Fibroblast of lung (primary cell): ENCODE measurements around the gene FAAP100. TPM values are rescaled to one million over a fixed set of nuclear protein-coding genes. Genes with fewer than 3 reads are reported as not detected.

ENCODE experiments used
- DNase-seq, 2 donors: peaks; one replicate each; pipeline versions ENCODE4 v3.0.0 to v3.0.0-alpha.2; 2010; ENCODE audit warnings: low read depth in 2 of 2
- H2AFZ ChIP-seq: 2 replicates; pipeline ENCODE4 v1.5.1; 2012; ENCODE audit warnings: low read length, control low read depth, inconsistent platforms
- H3K27ac ChIP-seq: 2 replicates; pipeline ENCODE4 v1.5.1; 2011; ENCODE audit warnings: low read length, control low read depth; ENCODE audit not compliant: insufficient read depth
- H3K27me3 ChIP-seq: 2 replicates; pipeline ENCODE4 v1.5.1; 2011; ENCODE audit warnings: mild to moderate bottlenecking, low read length; ENCODE audit not compliant: control insufficient read depth, insufficient read depth
- H3K36me3 ChIP-seq: 2 replicates; pipeline ENCODE4 v1.5.1; 2011; ENCODE audit warnings: low read length; ENCODE audit not compliant: control insufficient read depth, insufficient read depth
- H3K4me1 ChIP-seq: 2 replicates; pipeline ENCODE4 v1.5.1; 2011; ENCODE audit warnings: low read length; ENCODE audit not compliant: control insufficient read depth, insufficient read depth; ENCODE audit errors: extremely low read depth
- H3K4me2 ChIP-seq: 2 replicates; pipeline ENCODE4 v1.5.1; 2011; ENCODE audit warnings: low read length, control low read depth; ENCODE audit not compliant: insufficient read depth; ENCODE audit errors: extremely low read depth
- H3K4me3 ChIP-seq, 4 experiments: fragments of 200-600 bp in 1 of 4; sonication (generic) in 1 of 4; replicated peaks in 1 of 4; 2 replicates each; pipeline ENCODE4 v1.5.1; 2011 to 2016; ENCODE audit warnings: low read length in 4 of 4, low read depth in 3 of 4, mild to moderate bottlenecking in 3 of 4, control low read depth in 2 of 4, inconsistent platforms in 1 of 4, mixed read lengths in 1 of 4; ENCODE audit not compliant: insufficient read depth in 1 of 4; ENCODE audit errors: control extremely low read depth in 1 of 4
- H3K79me2 ChIP-seq: 2 replicates; pipeline ENCODE4 v1.5.1; 2012; ENCODE audit warnings: mild to moderate bottlenecking, low read length, inconsistent platforms; ENCODE audit not compliant: control insufficient read depth, insufficient read depth
- H3K9ac ChIP-seq: 2 replicates; pipeline ENCODE4 v1.5.1; 2011; ENCODE audit warnings: mild to moderate bottlenecking, low read length, control low read depth; ENCODE audit not compliant: insufficient read depth
- H3K9me3 ChIP-seq: 2 replicates; pipeline ENCODE4 v1.5.1; 2012; ENCODE audit warnings: low read depth, low read length; ENCODE audit not compliant: control insufficient read depth, insufficient read depth
- H4K20me1 ChIP-seq: 2 replicates; pipeline ENCODE4 v1.5.1; 2011; ENCODE audit warnings: low read length; ENCODE audit not compliant: control insufficient read depth, insufficient read depth; ENCODE audit errors: extremely low read depth
- EZH2 ChIP-seq: IDR thresholded peaks from 2 replicates; pipeline ENCODE4 v1.5.1; 2012; ENCODE audit warnings: low read length, control low read depth, mild to moderate bottlenecking; ENCODE audit errors: missing control alignments
- polyA plus RNA-seq, 2 donors: library from polyadenylated mRNA; depleted of rRNA in 1 of 2; stranded (reverse) in 1 of 2; unstranded in 1 of 2; fragments of >200 nt; gene quantifications; 2 replicates each; pipeline ENCODE4 v1.2.1, GENCODE V29; 2011 to 2012; ENCODE audit warnings: missing spikeins in 1 of 2
- total RNA-seq: library from RNA; depleted of rRNA; stranded (reverse); fragments of >200 nt; gene quantifications from 2 replicates; pipeline ENCODE4 v1.2.1, GENCODE V29; 2014
- TF ChIP-seq, protein P1 (sequence below), 2 donors: IDR thresholded peaks in 1 of 2; conservative IDR thresholded peaks in 1 of 2; 1 replicate in 1 of 2; 2 replicates in 1 of 2; pipeline ENCODE4 v1.5.1; 2011 to 2012; ENCODE audit warnings: low read length in 2 of 2, control low read depth in 1 of 2, inconsistent platforms in 1 of 2, low read depth in 1 of 2, mild to moderate bottlenecking in 1 of 2

FAAP100 gene
- total and polyA plus RNA-seq, 2 donors (not counting 1 experiment from before 2014, with no cell fraction given) = 6.7 to 10.4 TPM

DNA sequence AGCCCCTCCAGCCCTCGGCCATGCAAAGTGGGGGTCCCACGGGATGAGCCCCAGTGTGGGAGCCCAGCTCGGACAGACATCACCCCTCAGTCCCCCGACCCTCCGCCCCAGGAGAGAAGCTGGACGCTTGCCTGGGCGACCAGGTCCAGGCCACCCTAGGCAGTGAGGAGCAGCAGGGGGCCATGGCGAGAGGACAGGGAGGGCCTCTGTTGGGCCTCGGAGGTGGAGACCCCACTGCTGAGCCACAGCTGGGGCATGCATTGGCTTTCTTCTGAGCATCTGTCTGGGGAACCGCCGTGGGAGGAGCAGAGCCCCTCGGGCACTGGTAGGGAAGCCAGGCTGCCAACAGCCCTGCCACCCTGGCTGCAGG, 52.6 kb downstream of the FAAP100 start:
- no peak for DNase-seq
- Histone ChIP-seq H3K36me3 (no peaks in the 10 kb centered on the region), H2AFZ (no peak overlapping the region), H3K27me3 (peaks cover 2% of the 10 kb centered on the region), H4K20me1 (no peaks in the 10 kb centered on the region), H3K27ac (no peak overlapping the region), H3K4me3 (no peak overlapping the region), H3K79me2 (no peaks in the 10 kb centered on the region), H3K4me2 (no peak overlapping the region), H3K4me1 (no peaks in the 10 kb centered on the region), H3K9ac (no peak overlapping the region), H3K9me3 (no peaks in the 10 kb centered on the region)
- no peak for TF ChIP-seq EZH2
- TF ChIP-seq, protein P1, sequence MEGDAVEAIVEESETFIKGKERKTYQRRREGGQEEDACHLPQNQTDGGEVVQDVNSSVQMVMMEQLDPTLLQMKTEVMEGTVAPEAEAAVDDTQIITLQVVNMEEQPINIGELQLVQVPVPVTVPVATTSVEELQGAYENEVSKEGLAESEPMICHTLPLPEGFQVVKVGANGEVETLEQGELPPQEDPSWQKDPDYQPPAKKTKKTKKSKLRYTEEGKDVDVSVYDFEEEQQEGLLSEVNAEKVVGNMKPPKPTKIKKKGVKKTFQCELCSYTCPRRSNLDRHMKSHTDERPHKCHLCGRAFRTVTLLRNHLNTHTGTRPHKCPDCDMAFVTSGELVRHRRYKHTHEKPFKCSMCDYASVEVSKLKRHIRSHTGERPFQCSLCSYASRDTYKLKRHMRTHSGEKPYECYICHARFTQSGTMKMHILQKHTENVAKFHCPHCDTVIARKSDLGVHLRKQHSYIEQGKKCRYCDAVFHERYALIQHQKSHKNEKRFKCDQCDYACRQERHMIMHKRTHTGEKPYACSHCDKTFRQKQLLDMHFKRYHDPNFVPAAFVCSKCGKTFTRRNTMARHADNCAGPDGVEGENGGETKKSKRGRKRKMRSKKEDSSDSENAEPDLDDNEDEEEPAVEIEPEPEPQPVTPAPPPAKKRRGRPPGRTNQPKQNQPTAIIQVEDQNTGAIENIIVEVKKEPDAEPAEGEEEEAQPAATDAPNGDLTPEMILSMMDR (conservative IDR thresholded peaks at IDR 0.05 in 1 of 2, IDR thresholded peaks at IDR 0.05 in 1 of 2; ENCODE audit: low read depth in 1 of 2, low read length in 2 of 2) = no peak

DNA sequence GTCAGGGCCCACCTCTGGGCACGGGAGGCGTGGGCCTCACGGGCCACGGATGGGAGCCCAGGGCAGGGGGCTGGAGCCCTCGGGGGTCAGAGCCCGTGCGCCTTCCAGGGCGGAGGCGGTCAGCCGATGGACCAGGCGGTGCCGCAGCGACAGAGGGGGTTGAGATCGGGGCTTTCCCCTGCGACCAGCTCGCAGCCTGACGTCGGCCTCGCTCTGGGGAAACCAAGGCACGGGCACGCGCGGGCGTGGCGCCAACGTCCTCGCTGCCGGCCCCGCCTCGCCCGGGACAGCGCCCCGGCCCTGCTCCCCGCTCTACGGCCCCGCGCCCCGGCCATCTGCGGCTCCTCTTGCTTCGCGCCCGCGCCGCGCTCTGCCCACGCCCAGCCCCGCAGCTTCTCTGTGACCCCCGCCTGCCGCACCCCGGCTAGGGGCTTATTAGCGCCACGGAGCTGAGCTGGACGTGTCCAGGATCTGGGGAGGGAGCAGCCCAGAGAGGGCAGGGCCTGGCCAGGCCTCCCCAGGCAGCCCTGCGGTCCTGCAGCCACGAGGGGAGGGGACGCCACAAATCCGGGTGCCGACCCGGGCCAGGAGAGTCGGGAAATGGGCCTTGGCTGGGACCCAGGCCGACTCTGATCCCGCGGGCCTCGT, 53.1 kb downstream of the FAAP100 start:
- Histone ChIP-seq H3K9ac (no peak overlapping the region), H3K9me3 (no peaks in the 10 kb centered on the region), H3K36me3 (no peaks in the 10 kb centered on the region), H3K27ac (no peak overlapping the region), H3K79me2 (no peaks in the 10 kb centered on the region), H3K4me1 (no peaks in the 10 kb centered on the region), H2AFZ (no peak overlapping the region), H3K4me3 (no peak overlapping the region), H3K27me3 (peaks cover 2% of the 10 kb centered on the region), H4K20me1 (no peaks in the 10 kb centered on the region), H3K4me2 (no peak overlapping the region)
- TF ChIP-seq EZH2 = no peak
- TF ChIP-seq, protein P1 (conservative IDR thresholded peaks at IDR 0.05 in 1 of 2, IDR thresholded peaks at IDR 0.05 in 1 of 2; ENCODE audit: low read depth in 1 of 2, low read length in 2 of 2) = no peak
- DNase-seq = no peak

GRCh38 chr17:81494626-81495377, 57.4 kb downstream of the FAAP100 start:
- no peaks in the 10 kb centered on the region for H3K36me3 ChIP-seq

More at GRCh38 chr17:81494626-81495377, 57.4 kb downstream of the FAAP100 start:
- no peaks in the 10 kb centered on the region for H3K9me3 ChIP-seq
- H3K27me3 ChIP-seq = peaks cover 10% of the 10 kb centered on the region
- no peak overlapping the region for H3K27ac ChIP-seq
- TF ChIP-seq, protein P1 (conservative IDR thresholded peaks at IDR 0.05 in 1 of 2, IDR thresholded peaks at IDR 0.05 in 1 of 2; ENCODE audit: low read depth in 1 of 2, low read length in 2 of 2) = no peak
- TF ChIP-seq EZH2 = no peak
- no peak overlapping the region for H3K4me3 ChIP-seq
- no peak overlapping the region for H3K4me2 ChIP-seq
- no peak for DNase-seq
- no peak overlapping the region for H3K9ac ChIP-seq
- H3K79me2 ChIP-seq = no peaks in the 10 kb centered on the region
- H4K20me1 ChIP-seq = no peaks in the 10 kb centered on the region
- H2AFZ ChIP-seq = no peak overlapping the region
- no peaks in the 10 kb centered on the region for H3K4me1 ChIP-seq
